Activated CD4-positive, alpha-beta T cell treated with anti-CD3 and anti-CD28 coated beads for 36 hours (primary cell): Measurements from ENCODE around the gene TMEM140. TPM values are rescaled to one million over a fixed set of nuclear protein-coding genes. Genes with fewer than 3 reads are reported as not detected.
A peak's percentile ranks its signal among the peaks of the same experiment; 100 is the strongest.
"Not testable (repeated sequence)": the region's sequence is repeated elsewhere in the genome, so short reads cannot be mapped to it uniquely, and the experiment has no call there.

Source experiments
- ATAC-seq: fragments of 200-7000 bp; cut with Tn5 transposase; one replicate; pipeline ENCODE4 v1.10.0; 2021; ENCODE audit warnings: mild to moderate bottlenecking, moderate library complexity
- CTCF ChIA-PET: fragments of 350-600 bp; sonication (Branson Sonifier 250); formaldehyde crosslinking; loops from one replicate; lab custom pipeline; 2021; ENCODE audit warnings: antibody characterized with exemption; lab: Charles Lee
- POLR2A ChIA-PET: fragments of 350-600 bp; sonication (Branson Sonifier 250); formaldehyde crosslinking; loops from one replicate; lab custom pipeline; 2021; ENCODE audit warnings: antibody characterized with exemption, inconsistent platforms; lab: Charles Lee
- DNase-seq: peaks from one replicate; pipeline ENCODE4 v3.0.0-alpha.2; 2020
- H3K27ac Mint-ChIP-seq: one replicate; pipeline ENCODE4 v1.8.0; 2021; ENCODE audit warnings: mixed read lengths
- H3K27me3 Mint-ChIP-seq: one replicate; pipeline ENCODE4 v1.8.0; 2021; ENCODE audit warnings: mixed read lengths
- H3K36me3 Mint-ChIP-seq: one replicate; pipeline ENCODE4 v1.8.0; 2021; ENCODE audit warnings: low read depth, mixed read lengths
- H3K4me1 Mint-ChIP-seq: one replicate; pipeline ENCODE4 v1.8.0; 2021; ENCODE audit warnings: mixed read lengths
- H3K4me3 Mint-ChIP-seq: one replicate; pipeline ENCODE4 v1.8.0; 2021; ENCODE audit warnings: mild to moderate bottlenecking, moderate library complexity, mixed read lengths
- H3K9me3 Mint-ChIP-seq: one replicate; pipeline ENCODE4 v1.8.0; 2021; ENCODE audit warnings: low read depth, mixed read lengths
- intact Hi-C, 2 experiments: fragments of 100-400 bp; cut with DNase I in 1 of 2; cut with micrococcal nuclease in 1 of 2; formaldehyde crosslinking; loops; one replicate each; pipeline versions ENCODE4 v1.14.2 to v1.15.1; 2022 to 2024; cut with DNase I, micrococcal nuclease
- total RNA-seq, 2 experiments: library from RNA; stranded (reverse); gene quantifications; one replicate each; pipeline ENCODE4 v1.2.3, GENCODE V29; 2021

Gene TMEM140
- total RNA-seq, 2 experiments from 2014 or later = 10.8 to 12.1 TPM

DNA sequence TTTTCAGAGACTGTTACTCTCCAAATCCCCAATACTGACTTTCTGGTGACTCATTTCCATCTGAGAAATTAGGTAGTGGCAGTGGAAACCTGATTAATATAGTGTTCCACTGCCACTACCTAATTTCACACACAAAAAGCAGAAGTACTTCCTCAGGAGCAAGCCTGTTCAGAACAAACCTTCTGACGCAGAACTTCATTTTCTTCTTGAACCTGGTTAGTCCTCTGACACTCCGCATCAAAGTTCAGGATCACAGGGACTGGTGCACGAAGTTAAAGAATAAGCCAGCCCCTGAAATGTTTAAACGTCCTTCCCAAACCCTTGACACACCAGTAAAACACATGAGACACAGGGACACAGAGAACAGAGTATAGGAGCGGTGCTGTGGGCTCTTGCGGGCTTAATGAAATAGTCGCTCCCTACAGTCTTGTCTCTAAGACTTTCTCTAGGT, 59.1 kb downstream of the TMEM140 start:
- POLR2A ChIA-PET = no interaction called here
- H3K36me3 Mint-ChIP-seq = peaks cover 28% of the 10 kb centered on the region
- no peak for ATAC-seq
- peaks cover 54% of the 10 kb centered on the region for H3K4me1 Mint-ChIP-seq
- H3K27me3 Mint-ChIP-seq = no peaks in the 10 kb centered on the region
- no peak for DNase-seq
- intact Hi-C loops = no loop called here
- no peak overlapping the region for H3K4me3 Mint-ChIP-seq
- no peaks in the 10 kb centered on the region for H3K9me3 Mint-ChIP-seq
- CTCF ChIA-PET = interaction anchor here (0.8 kb wide), 1 partner anchor 97 kb away, joined by 3 read pairs; no protein-coding TSS in a partner anchor
- H3K27ac Mint-ChIP-seq = peak overlapping the region; percentile 21

DNA sequence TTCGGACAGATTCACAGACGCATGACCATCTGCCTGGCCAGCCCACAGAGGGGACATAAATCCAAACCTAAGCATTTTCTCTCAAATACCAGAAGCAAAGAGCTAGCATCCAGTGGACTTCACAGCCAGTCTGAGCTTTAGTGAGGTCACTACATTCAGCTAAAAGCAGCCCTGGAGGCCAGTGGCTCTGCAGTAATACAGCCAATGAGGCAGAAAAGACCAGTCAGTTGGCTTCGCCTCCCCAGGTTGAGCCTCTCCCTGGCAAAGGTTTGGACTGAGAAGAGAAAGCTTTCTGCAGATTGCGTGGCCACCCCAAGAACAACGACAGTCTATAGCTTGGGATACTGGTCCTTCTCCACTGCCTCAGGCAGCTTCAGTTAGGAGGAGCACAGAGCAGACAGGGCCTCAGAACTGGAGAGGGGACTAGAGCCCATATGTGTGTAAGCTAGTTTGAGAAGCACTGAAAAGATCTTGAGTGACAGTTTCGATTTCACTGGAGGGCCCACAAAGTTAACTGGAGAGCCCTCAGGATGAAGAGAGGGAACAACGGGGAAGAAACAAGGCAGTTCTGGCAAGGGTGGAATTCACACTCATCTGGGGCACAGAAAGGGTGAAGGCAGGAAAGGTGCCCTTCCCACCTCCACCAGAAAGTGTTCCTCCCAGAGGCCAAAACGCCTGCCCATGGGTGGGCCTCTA, 59.7 kb downstream of the TMEM140 start:
- no peaks in the 10 kb centered on the region for H3K27me3 Mint-ChIP-seq

GRCh38 chr7:135208102-135208793, 60.4 kb downstream of the TMEM140 start:
- intact Hi-C loops = no loop called here
- no peak for ATAC-seq
- H3K4me1 Mint-ChIP-seq = peaks cover 47% of the 10 kb centered on the region
- peaks cover 20% of the 10 kb centered on the region for H3K36me3 Mint-ChIP-seq
- no peak overlapping the region for H3K4me3 Mint-ChIP-seq
- POLR2A ChIA-PET = interaction anchor here (0.7 kb wide), 1 partner anchor 895 kb away, joined by 3 read pairs; no protein-coding TSS in a partner anchor
- H3K27me3 Mint-ChIP-seq = no peaks in the 10 kb centered on the region
- H3K9me3 Mint-ChIP-seq = no peaks in the 10 kb centered on the region
- DNase-seq = no peak
- H3K27ac Mint-ChIP-seq = peak overlapping the region; percentile 8
- CTCF ChIA-PET = interaction anchor here (0.6 kb wide), 1 partner anchor 222 kb away, joined by 3 read pairs; the partner anchor contains the start of gene AGBL3

More for the DNA sequence above, 59.7 kb downstream of the TMEM140 start:
- peaks cover 23% of the 10 kb centered on the region for H3K36me3 Mint-ChIP-seq
- H3K4me3 Mint-ChIP-seq = no peak overlapping the region
- no peak for ATAC-seq
- H3K9me3 Mint-ChIP-seq = no peaks in the 10 kb centered on the region
- intact Hi-C loops = no loop called here
- ChIA-PET CTCF (no interaction called here), POLR2A (interaction anchor here (0.7 kb wide), 1 partner anchor 894 kb away, joined by 3 read pairs; no protein-coding TSS in a partner anchor)
- H3K4me1 Mint-ChIP-seq = peaks cover 50% of the 10 kb centered on the region
- no peak for DNase-seq
- no peak overlapping the region for H3K27ac Mint-ChIP-seq

DNA sequence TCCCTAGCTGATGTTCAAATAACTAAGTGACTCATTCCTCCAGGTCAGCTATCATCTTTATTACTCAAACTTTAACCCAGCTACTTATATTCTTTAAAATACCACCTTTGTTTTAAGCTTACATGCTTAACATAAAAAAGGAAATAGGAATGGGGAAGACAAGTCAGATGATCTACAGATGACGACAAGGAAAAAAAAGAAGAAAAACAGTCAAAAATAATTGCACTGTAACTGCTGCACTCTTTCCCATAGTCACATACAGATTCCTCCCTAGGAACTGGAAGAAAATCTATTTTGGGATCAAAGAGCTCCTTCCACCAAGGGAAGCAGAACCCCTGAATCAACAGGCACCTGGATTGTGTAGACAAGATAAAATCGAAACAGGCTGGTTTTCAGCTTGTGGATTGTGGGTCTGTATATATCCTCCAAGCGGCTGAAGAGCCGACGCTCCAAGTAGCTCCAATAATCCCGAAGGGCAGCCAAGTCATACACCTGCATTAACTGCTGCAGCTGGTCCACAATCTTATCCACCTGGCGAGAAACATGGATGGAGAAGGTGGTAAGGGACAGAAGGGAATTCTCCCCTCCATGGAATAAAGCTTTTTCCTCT, 61.5 kb downstream of the TMEM140 start:
- DNase-seq = no peak
- no peaks in the 10 kb centered on the region for H3K27me3 Mint-ChIP-seq
- H3K4me3 Mint-ChIP-seq = no peak overlapping the region
- ATAC-seq = no peak
- peaks cover 44% of the 10 kb centered on the region for H3K4me1 Mint-ChIP-seq
- CTCF ChIA-PET = interaction anchor here (0.6 to 1.6 kb wide), 3 partner anchors 9 to 66 kb away, joined by 3 read pairs; no protein-coding TSS in a partner anchor
- H3K36me3 Mint-ChIP-seq = peaks cover 13% of the 10 kb centered on the region
- H3K27ac Mint-ChIP-seq = no peak overlapping the region
- no peaks in the 10 kb centered on the region for H3K9me3 Mint-ChIP-seq
- intact Hi-C loops = no loop called here
- POLR2A ChIA-PET = no interaction called here

- ATAC-seq (peak; percentile 4), DNase-seq (no peak)
- ChIA-PET POLR2A (interaction anchor here (1.4 kb wide), 1 partner anchor 13 kb away, joined by 4 read pairs; no protein-coding TSS in a partner anchor), CTCF (interaction anchor here (0.6 to 1.7 kb wide), 7 partner anchors 10 to 697 kb away, joined by 3 to 6 read pairs (median 3); no protein-coding TSS in a partner anchor)
- Mint-ChIP-seq H3K9me3 (no peaks in the 10 kb centered on the region), H3K4me1 (peaks cover 44% of the 10 kb centered on the region), H3K36me3 (peaks cover 8% of the 10 kb centered on the region), H3K27me3 (no peaks in the 10 kb centered on the region), H3K27ac (peak overlapping the region; percentile 96), H3K4me3 (peak overlapping the region; percentile 89)
- intact Hi-C loops = loop anchor here (1.0 to 5.0 kb wide), 13 partner anchors 41 to 894 kb away; partner anchors contain the start of genes AGBL3 (in 2 of the 2), CNOT4 (in 2 of the 2), CYREN (in 2 of the 2) and AKR1B1 (in 1 of the 2)
Measured at GRCh38 chr7:135210888-135211178, 63.0 kb downstream of the TMEM140 start.

DNA sequence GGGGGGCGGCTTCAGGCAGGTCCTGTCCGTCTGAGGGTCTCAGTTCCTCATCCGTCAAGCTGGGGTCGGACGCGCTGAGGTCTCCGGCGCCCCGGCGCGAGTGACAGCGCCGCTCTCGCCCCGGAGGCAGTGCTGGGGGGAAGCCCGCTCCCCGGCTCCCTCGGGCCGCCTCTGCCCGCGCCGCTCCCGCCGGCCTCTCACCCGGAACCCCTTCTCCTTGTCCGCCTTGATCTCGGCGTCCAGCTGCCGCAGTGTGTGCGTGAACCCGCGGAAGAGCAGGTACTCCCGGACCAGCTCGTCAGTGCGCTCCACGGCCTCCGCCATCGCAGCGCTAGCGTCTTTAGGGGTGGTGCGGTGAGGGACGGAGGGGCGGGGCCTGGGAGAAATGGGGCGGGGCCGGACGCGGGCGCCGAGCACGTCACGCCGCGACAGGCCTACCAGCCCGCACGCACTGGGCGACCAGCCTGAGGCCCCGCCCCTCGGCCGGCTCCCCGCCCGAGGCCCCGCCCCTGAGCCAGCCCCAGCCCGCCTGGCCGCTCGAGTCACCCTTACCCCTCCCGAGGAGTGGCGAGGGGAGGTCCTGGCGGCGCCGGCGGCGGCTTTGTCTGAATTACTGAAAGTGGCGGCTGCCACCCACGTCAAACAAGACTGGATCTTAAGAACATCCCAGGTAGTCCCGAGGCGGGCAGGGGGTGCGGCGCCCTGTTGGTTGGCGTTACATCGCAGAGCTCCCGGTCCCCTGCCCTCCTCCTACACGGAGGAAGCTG, 63.5 kb downstream of the TMEM140 start, which contains the start of gene WDR91:
Gene WDR91, minus strand, starts transcription at position 348 of the 767 bp plus-strand sequence. Its CDS starts 24 bp downstream, at position 324.
- Mint-ChIP-seq H3K27me3 (no peaks in the 10 kb centered on the region), H3K36me3 (peaks cover 5% of the 10 kb centered on the region), H3K4me3 (peak within 1 kb of the TSS; percentile 89), H3K27ac (peak within 1 kb of the TSS; percentile 96), H3K9me3 (no peaks in the 10 kb centered on the region), H3K4me1 (peaks cover 39% of the 10 kb centered on the region)
- CTCF ChIA-PET = interaction anchor here (0.7 to 1.7 kb wide), 6 partner anchors 11 to 697 kb away, joined by 3 to 6 read pairs (median 3); no protein-coding TSS in a partner anchor
- peak; percentile 94 for ATAC-seq
- DNase-seq = peak; percentile 98
- POLR2A ChIA-PET = interaction anchor here (1.4 kb wide), 1 partner anchor 13 kb away, joined by 4 read pairs; no protein-coding TSS in a partner anchor
- intact Hi-C loops = loop anchor here (1.0 to 5.0 kb wide), 13 partner anchors 41 to 894 kb away; partner anchors contain the start of genes AGBL3 (in 2 of the 2), CNOT4 (in 2 of the 2), CYREN (in 2 of the 2) and AKR1B1 (in 1 of the 2)

- not testable (repeated sequence) for DNase-seq, H3K27me3 Mint-ChIP-seq, ATAC-seq, H3K9me3 Mint-ChIP-seq, H3K36me3 Mint-ChIP-seq
- Mint-ChIP-seq H3K4me3 (peak overlapping the region; percentile 89), H3K4me1 (peaks cover 34% of the 10 kb centered on the region), H3K27ac (peak overlapping the region; percentile 65)
- ChIA-PET CTCF (interaction anchor here (0.7 to 1.7 kb wide), 5 partner anchors 43 to 455 kb away, joined by 3 to 6 read pairs (median 3); no protein-coding TSS in a partner anchor), POLR2A (interaction anchor here (0.6 to 1.4 kb wide), 3 partner anchors 12 to 423 kb away, joined by 4 to 8 read pairs (median 5); no protein-coding TSS in a partner anchor)
- intact Hi-C loops = loop anchor here (1.0 to 5.0 kb wide), 13 partner anchors 42 to 895 kb away; partner anchors contain the start of genes AGBL3 (in 2 of the 2), CNOT4 (in 2 of the 2), CYREN (in 2 of the 2) and AKR1B1 (in 1 of the 2)
Measured at GRCh38 chr7:135211946-135212685, 64.2 kb downstream of the TMEM140 start.

DNA sequence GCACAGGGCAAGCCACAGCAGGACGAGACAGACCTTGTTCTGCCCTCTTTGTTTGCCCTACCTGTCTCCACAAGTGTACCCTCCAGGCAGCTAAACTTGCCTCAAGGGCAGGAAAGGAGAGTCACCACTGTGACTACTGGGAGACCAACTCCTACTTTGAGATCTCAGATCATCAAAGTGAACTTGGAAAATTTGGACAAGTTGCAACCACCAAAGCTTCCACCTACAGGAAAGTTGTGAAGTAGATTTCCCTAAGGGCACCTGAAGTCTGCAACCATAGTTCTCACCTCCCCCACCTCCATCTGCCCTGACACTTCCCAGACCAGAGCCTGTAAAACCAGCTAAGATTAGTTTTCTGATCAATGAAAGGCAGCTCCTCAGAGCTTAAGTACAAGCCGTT, 66.0 kb downstream of the TMEM140 start:
- ATAC-seq (no peak), DNase-seq (no peak)
- H3K9me3 Mint-ChIP-seq = no peaks in the 10 kb centered on the region
- no peak overlapping the region for H3K27ac Mint-ChIP-seq
- no peak overlapping the region for H3K4me3 Mint-ChIP-seq
- ChIA-PET POLR2A (interaction anchor here (0.6 kb wide), 1 partner anchor 38 kb away, joined by 4 read pairs; no protein-coding TSS in a partner anchor), CTCF (interaction anchor here (0.7 to 1.5 kb wide), 2 partner anchors 9 to 92 kb away, joined by 3 to 4 read pairs; no protein-coding TSS in a partner anchor)
- no peaks in the 10 kb centered on the region for H3K36me3 Mint-ChIP-seq
- H3K4me1 Mint-ChIP-seq = peaks cover 17% of the 10 kb centered on the region
- H3K27me3 Mint-ChIP-seq = no peaks in the 10 kb centered on the region
- intact Hi-C loops = loop anchor here in 1 of 2 experiments (5.0 kb wide), 1 partner anchor 897 kb away; the partner anchor contains the start of gene SLC35B4

- ATAC-seq (no peak), DNase-seq (no peak)
- POLR2A ChIA-PET = no interaction called here
- intact Hi-C loops = no loop called here
- no peaks in the 10 kb centered on the region for H3K27me3 Mint-ChIP-seq
- H3K4me3 Mint-ChIP-seq = no peak overlapping the region
- peaks cover 3% of the 10 kb centered on the region for H3K4me1 Mint-ChIP-seq
- CTCF ChIA-PET = interaction anchor here (1.5 kb wide), 1 partner anchor 11 kb away, joined by 4 read pairs; no protein-coding TSS in a partner anchor
- no peak overlapping the region for H3K27ac Mint-ChIP-seq
- H3K9me3 Mint-ChIP-seq = no peaks in the 10 kb centered on the region
- H3K36me3 Mint-ChIP-seq = no peaks in the 10 kb centered on the region
Measured at GRCh38 chr7:135215180-135215579, 67.3 kb downstream of the TMEM140 start.
